K562 (cell line): Measurements from ENCODE around the gene CCM2. TPM values are rescaled to one million over a fixed set of nuclear protein-coding genes. Genes with fewer than 3 reads are reported as not detected.

Experiments used
- ATAC-seq: fragments of 200-7000 bp; cut with Tn5 transposase; 3 replicates; pipeline ENCODE4 v1.9.1; 2020; ENCODE audit warnings: moderate library complexity
- BruUV-seq: library from RNA; stranded (reverse); fragments of 400-500 nt; replicated peaks from 2 replicates; lab custom pipeline; 2021; lab: Mats Ljungman, UMichigan
- CTCF ChIA-PET: fragments of 300-600 bp; formaldehyde crosslinking; extraction: SDS; loops from one replicate; lab custom pipeline; 2021; ENCODE audit warnings: low intra/inter-chr PET ratio; lab: Yijun Ruan, JAX
- POLR2A ChIA-PET: fragments of 300-600, 350-650 bp; sonication (Branson Sonifier 250); formaldehyde crosslinking; extraction: SDS; loops from one replicate; lab custom pipeline; 2021; ENCODE audit warnings: antibody characterized with exemption, inconsistent platforms; lab: Yijun Ruan, JAX
- DNase-seq, 4 experiments: peaks; one replicate each; pipeline versions ENCODE4 v3.0.0 to v3.0.0-alpha.2; 2011 to 2018; ENCODE audit warnings: low spot score in 3 of 4, mixed read lengths in 3 of 4; ENCODE audit errors: extremely low read depth in 1 of 4
- FAIRE-seq: peaks from 2 replicates; lab custom pipeline; 2011; peaks lifted over from hg19 to GRCh38; lab: Jason Lieb, UNC
- H2AFZ ChIP-seq: 2 replicates; pipeline ENCODE4 v1.6.0; 2011; ENCODE audit warnings: low read depth, low read length, control low read depth, inconsistent platforms
- H3K27ac ChIP-seq: fragments of 200-600 bp; 3 replicates; pipeline ENCODE4 v1.8.0; 2011; ENCODE audit warnings: low read depth, mild to moderate bottlenecking, control low read depth, inconsistent platforms, low read length, moderate library complexity, mixed read lengths; ENCODE audit errors: extremely low read depth
- H3K27me3 ChIP-seq, 2 experiments: fragments of 300-600 bp in 1 of 2; 2 replicates in 1 of 2; 3 replicates in 1 of 2; pipeline versions ENCODE4 v1.6.0 to v1.8.0; 2011; ENCODE audit warnings: inconsistent platforms in 2 of 2, low read length in 2 of 2, mild to moderate bottlenecking in 1 of 2, mixed read lengths in 1 of 2, moderate library complexity in 1 of 2; ENCODE audit not compliant: control insufficient read depth in 2 of 2, insufficient read depth in 2 of 2
- H3K36me3 ChIP-seq: fragments of 300-600 bp; 3 replicates; pipeline ENCODE4 v1.8.0; 2011; ENCODE audit warnings: mild to moderate bottlenecking, low read length, inconsistent platforms; ENCODE audit not compliant: control insufficient read depth, insufficient read depth
- H3K4me1 ChIP-seq, 2 experiments: fragments of 200-600 bp in 1 of 2; replicated peaks in 1 of 2; 2 replicates in 1 of 2; 3 replicates in 1 of 2; pipeline versions ENCODE4 v1.5.1 to v1.8.0; 2011; ENCODE audit warnings: inconsistent platforms in 2 of 2, low read length in 2 of 2, mild to moderate bottlenecking in 1 of 2, mixed read lengths in 1 of 2, moderate library complexity in 1 of 2; ENCODE audit not compliant: control insufficient read depth in 2 of 2, insufficient read depth in 2 of 2
- H3K4me2 ChIP-seq: 2 replicates; pipeline ENCODE4 v1.6.1; 2011; ENCODE audit warnings: low read length, control low read depth, inconsistent platforms, mixed read lengths; ENCODE audit not compliant: insufficient read depth
- H3K4me3 ChIP-seq: fragments of 200-600 bp; sonication (generic), shearing (Covaris generic); 2 replicates; pipeline ENCODE4 v1.5.1; 2016; ENCODE audit warnings: control low read depth, inconsistent platforms
- H3K79me2 ChIP-seq: fragments of 200-600 bp; 3 replicates; pipeline ENCODE4 v1.8.0; 2011; ENCODE audit warnings: low read length, inconsistent platforms; ENCODE audit not compliant: control insufficient read depth, insufficient read depth
- H3K9ac ChIP-seq, 2 experiments: 2 replicates each; pipeline versions ENCODE4 v1.6.0 to v1.6.1; 2011; ENCODE audit warnings: low read depth in 2 of 2, low read length in 2 of 2, control low read depth in 1 of 2, inconsistent platforms in 1 of 2, mild to moderate bottlenecking in 1 of 2, mixed read lengths in 1 of 2; ENCODE audit not compliant: insufficient read depth in 1 of 2
- H3K9me1 ChIP-seq: one replicate; pipeline ENCODE4 v1.6.0; 2011; ENCODE audit warnings: inconsistent platforms, mild to moderate bottlenecking, low read length, moderate library complexity; ENCODE audit not compliant: control insufficient read depth, insufficient read depth
- H3K9me3 ChIP-seq: replicated peaks from 2 replicates; pipeline ENCODE4 v1.5.1; 2011; ENCODE audit warnings: low read depth, low read length, inconsistent platforms; ENCODE audit not compliant: control insufficient read depth, insufficient read depth
- H4K20me1 ChIP-seq: replicated peaks from 2 replicates; pipeline ENCODE4 v1.6.1; 2011; ENCODE audit warnings: low read length, inconsistent platforms, mixed read lengths; ENCODE audit not compliant: control insufficient read depth, insufficient read depth
- ADNP ChIP-seq: fragments of 200-800 bp; sonication (Bioruptor generic); IDR thresholded peaks from 2 replicates; pipeline ENCODE4 v1.6.1; 2016; ENCODE audit warnings: missing genetic modification characterization, missing compliant biosample characterization
- ARHGAP35 ChIP-seq: fragments of 450-650 bp; IDR thresholded peaks from 2 replicates; pipeline ENCODE4 v1.6.1; 2018; ENCODE audit not compliant: partially characterized antibody
- BCOR ChIP-seq: fragments of 450-650 bp; IDR thresholded peaks from 2 replicates; pipeline ENCODE4 v1.6.1; 2016
- BHLHE40 ChIP-seq: IDR thresholded peaks from 2 replicates; pipeline ENCODE4 v1.6.1; 2011; ENCODE audit warnings: low read length, improper control_type of control experiment
- DMBX1 ChIP-seq: fragments of 250-450 bp; sonication (Bioruptor Pico); IDR thresholded peaks from 2 replicates; pipeline ENCODE4 v1.8.0; 2022; ENCODE audit warnings: inconsistent platforms, mild to moderate bottlenecking, moderate library complexity, borderline replicate concordance
- ERF ChIP-seq: fragments of 450-650 bp; formaldehyde crosslinking; IDR thresholded peaks from 2 replicates; pipeline ENCODE4 v1.4.0; 2020; ENCODE audit warnings: mild to moderate bottlenecking, mixed read lengths
- FOXK1 ChIP-seq: sonication (generic); formaldehyde crosslinking; IDR thresholded peaks from 2 replicates; pipeline ENCODE4 v1.8.0; 2022; ENCODE audit warnings: missing genetic modification reagents, mild to moderate bottlenecking, borderline replicate concordance
- MIER1 ChIP-seq: fragments of 450-650 bp; IDR thresholded peaks from 2 replicates; pipeline ENCODE4 v1.6.1; 2016; ENCODE audit warnings: antibody characterized with exemption, mild to moderate bottlenecking, low read depth
- RBM15 ChIP-seq: fragments of 200-400 bp; formaldehyde crosslinking; IDR thresholded peaks from 2 replicates; pipeline ENCODE4 v1.6.1; 2018; ENCODE audit warnings: mild to moderate bottlenecking, low read length, moderate library complexity; ENCODE audit not compliant: insufficient read depth
- SAP30 ChIP-seq: fragments of 200-600 bp; sonication (generic); IDR thresholded peaks from 2 replicates; pipeline ENCODE4 v1.6.1; 2012; ENCODE audit warnings: borderline replicate concordance, low read depth, mild to moderate bottlenecking, moderate library complexity, low read length, control low read depth, inconsistent platforms; ENCODE audit not compliant: insufficient read depth, poor library complexity, severe bottlenecking
- SIRT6 ChIP-seq: IDR thresholded peaks from one replicate; pipeline ENCODE4 v1.6.1; 2012; ENCODE audit warnings: low read depth, mild to moderate bottlenecking, control low read depth, inconsistent platforms, low read length, moderate library complexity
- SMARCB1 ChIP-seq: IDR thresholded peaks from 2 replicates; pipeline ENCODE4 v1.6.1; 2011; ENCODE audit warnings: improper control_type of control experiment, low read depth; ENCODE audit not compliant: insufficient read length
- SRSF9 ChIP-seq: fragments of 200-400 bp; formaldehyde crosslinking; IDR thresholded peaks from 2 replicates; pipeline ENCODE4 v1.6.1; 2017; ENCODE audit warnings: low read depth, low read length, borderline replicate concordance
- ZC3H4 ChIP-seq: sonication (generic); formaldehyde crosslinking; IDR thresholded peaks from 2 replicates; pipeline ENCODE4 v1.9.0; 2021; ENCODE audit warnings: missing genetic modification reagents, borderline replicate concordance
- ZNF140 ChIP-seq: fragments of 250-450 bp; sonication (Bioruptor Pico); IDR thresholded peaks from 2 replicates; pipeline ENCODE4 v1.8.0; 2021; ENCODE audit warnings: moderate library complexity, mild to moderate bottlenecking, inconsistent platforms
- ZNF184 ChIP-seq: sonication (generic); formaldehyde crosslinking; IDR thresholded peaks from 2 replicates; pipeline ENCODE4 v1.5.0; 2020; ENCODE audit warnings: missing genetic modification reagents
- ZNF764 ChIP-seq: fragments of 250-450 bp; sonication (Bioruptor Pico); IDR thresholded peaks from 2 replicates; pipeline ENCODE4 v1.4.0; 2020; ENCODE audit warnings: low read depth, mild to moderate bottlenecking, moderate library complexity
- WGBS: fragments of 100-300 bp; shearing (Covaris generic); methylation state at CpG from one replicate; pipeline ENCODE4 v1.1.6; 2016; ENCODE audit warnings: low coverage, mixed read lengths; ENCODE audit not compliant: insufficient coverage; ENCODE audit errors: missing lambda C conversion rate; 5-methylcytosine and 5-hydroxymethylcytosine counted together
- in situ Hi-C: fragments of 300-500 bp; cut with MboI; formaldehyde crosslinking; loops from 4 replicates; pipeline ENCODE4 v1.15.0; 2018; ENCODE audit warnings: inconsistent platforms, mixed read lengths
- intact Hi-C: fragments of 100-400 bp; cut with micrococcal nuclease; formaldehyde crosslinking; loops from 2 replicates; pipeline ENCODE4 v1.14.2; 2022
- polyA plus RNA-seq, 8 experiments: library from polyadenylated mRNA; depleted of rRNA in 4 of 8; stranded (reverse) in 5 of 8; unstranded in 3 of 8; fragments of >200 nt; fragmentation: Nextera tagmentation in 2 of 8; fragmentation: Illumina TruSeq in 1 of 8; extraction: Ambion mirVana in 2 of 8; extraction: Trizol in 1 of 8; gene quantifications; 2 replicates each; pipeline versions ENCODE4 v1.2.1 to v1.2.3, GENCODE V29; 2011 to 2014; ENCODE audit warnings: inconsistent platforms in 1 of 8, missing spikeins in 1 of 8
- total RNA-seq, 7 experiments: library from RNA; depleted of rRNA in 6 of 7; stranded (reverse); fragments of >200 nt in 6 of 7; fragmentation: Illumina TruSeq in 2 of 7; extraction: Trizol in 2 of 7; gene quantifications; 2 replicates each; pipeline versions ENCODE4 v1.2.1 to v1.2.3, GENCODE V29; 2011 to 2021; ENCODE audit warnings: low replicate concordance in 1 of 7
- TF ChIP-seq, protein P1 (sequence below): fragments of 250-450 bp; sonication (Bioruptor Pico); IDR thresholded peaks from 2 replicates; pipeline ENCODE4 v1.4.0; 2020; ENCODE audit warnings: borderline replicate concordance
- TF ChIP-seq, protein P2 (sequence below): fragments of 250-450 bp; sonication (Bioruptor Pico); IDR thresholded peaks from 2 replicates; pipeline ENCODE4 v1.9.0; 2021; ENCODE audit warnings: mild to moderate bottlenecking

CCM2 gene
- total and polyA plus RNA-seq, 9 of the 15 experiments (the other 6 are each of a cell fraction or from before 2014, with no cell fraction given): 0.41 to 38.6 (median 25.9) TPM

DNA sequence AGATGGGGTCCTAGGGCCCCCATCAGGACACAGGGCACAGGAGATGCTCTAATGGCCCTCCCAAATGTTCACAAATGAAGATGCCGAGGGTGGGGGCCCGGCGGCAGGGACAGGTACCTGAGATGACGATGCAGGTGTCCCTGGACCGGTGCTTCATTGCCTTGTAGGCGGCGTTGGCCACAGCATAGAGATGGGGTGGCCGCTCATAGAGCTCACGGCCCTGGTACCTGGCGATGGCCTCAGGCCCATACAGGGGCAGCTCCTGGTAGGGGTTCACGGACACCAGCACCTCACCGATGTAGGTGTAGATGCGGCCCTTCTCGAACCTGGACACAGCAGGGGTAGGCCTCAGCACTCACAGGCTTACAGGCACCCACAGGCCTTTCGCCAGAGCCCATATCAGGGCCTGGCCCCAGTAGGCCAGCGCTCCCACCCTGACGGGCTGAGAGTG, 23.2 kb upstream of the CCM2 start:
- no TSS peak for BruUV-seq
- WGBS: 94% methylated on average over 14 of the region's 17 CpGs
- ATAC-seq: no peak
- Histone ChIP-seq H3K9me3 (no peaks in the 10 kb centered on the region), H3K4me1 (peaks cover 31 to 49% of the 10 kb centered on the region in 2 experiments; a peak in 4 of 5 replicates), H2AFZ (no peak overlapping the region), H3K27me3 (no peaks in the 10 kb centered on the region), H3K4me3 (no peak overlapping the region)
- POLR2A ChIA-PET: interaction anchor here (0.7 to 1.4 kb wide), 3 partner anchors 9 to 122 kb away, joined by 3 to 4 read pairs (median 4); no protein-coding TSS in a partner anchor
- no peak for TF ChIP-seq SAP30
- TF ChIP-seq, protein P1, sequence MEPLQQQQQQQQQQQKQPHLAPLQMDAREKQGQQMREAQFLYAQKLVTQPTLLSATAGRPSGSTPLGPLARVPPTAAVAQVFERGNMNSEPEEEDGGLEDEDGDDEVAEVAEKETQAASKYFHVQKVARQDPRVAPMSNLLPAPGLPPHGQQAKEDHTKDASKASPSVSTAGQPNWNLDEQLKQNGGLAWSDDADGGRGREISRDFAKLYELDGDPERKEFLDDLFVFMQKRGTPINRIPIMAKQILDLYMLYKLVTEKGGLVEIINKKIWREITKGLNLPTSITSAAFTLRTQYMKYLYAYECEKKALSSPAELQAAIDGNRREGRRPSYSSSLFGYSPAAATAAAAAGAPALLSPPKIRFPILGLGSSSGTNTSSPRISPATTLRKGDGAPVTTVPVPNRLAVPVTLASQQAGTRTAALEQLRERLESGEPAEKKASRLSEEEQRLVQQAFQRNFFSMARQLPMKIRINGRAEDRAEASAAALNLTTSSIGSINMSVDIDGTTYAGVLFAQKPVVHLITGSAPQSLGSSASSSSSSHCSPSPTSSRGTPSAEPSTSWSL (CRISPR knock-in tag): no peak
- TF ChIP-seq FOXK1 (CRISPR knock-in tag): no peak
- TF ChIP-seq ARHGAP35: no peak
- TF ChIP-seq DMBX1 (CRISPR knock-in tag): no peak
- TF ChIP-seq RBM15: no peak
- no peak for TF ChIP-seq SRSF9
- TF ChIP-seq SMARCB1: no peak
- no peak for TF ChIP-seq ERF (CRISPR knock-in tag)
- TF ChIP-seq ZNF764 (CRISPR knock-in tag): no peak
- TF ChIP-seq BCOR: no peak
- TF ChIP-seq ZNF184: no peak
- TF ChIP-seq ZC3H4 (CRISPR knock-in tag): no peak
- no peak for TF ChIP-seq ADNP (tag)
- TF ChIP-seq, protein P2, sequence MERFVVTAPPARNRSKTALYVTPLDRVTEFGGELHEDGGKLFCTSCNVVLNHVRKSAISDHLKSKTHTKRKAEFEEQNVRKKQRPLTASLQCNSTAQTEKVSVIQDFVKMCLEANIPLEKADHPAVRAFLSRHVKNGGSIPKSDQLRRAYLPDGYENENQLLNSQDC (CRISPR knock-in tag): no peak
- TF ChIP-seq SIRT6: no peak
- TF ChIP-seq BHLHE40: no peak
- no peak for TF ChIP-seq MIER1
- TF ChIP-seq ZNF140 (CRISPR knock-in tag): no peak
- TF ChIP-seq, all 486 proteins: peak for 0
- Histone ChIP-seq H3K36me3 (peaks cover 18% of the 10 kb centered on the region), H3K4me2 (no peak overlapping the region), H3K9me1 (no peaks in the 10 kb centered on the region), H4K20me1 (no peaks in the 10 kb centered on the region), H3K27ac (no peak overlapping the region), H3K9ac (peak overlapping the region in 1 of 2 experiments; percentile 70; a peak in 2 of 4 replicates), H3K79me2 (no peaks in the 10 kb centered on the region)
- intact Hi-C loops (loop anchor here (10.0 kb wide), 1 partner anchor 98 kb away; no protein-coding TSS in a partner anchor), in situ Hi-C loops (no loop called here)
- DNase-seq: no peak
- no peak for FAIRE-seq
- CTCF ChIA-PET: no interaction called here
